IMR-90 (cell line): ENCODE measurements around the gene NSF. TPM values are rescaled to one million over a fixed set of nuclear protein-coding genes. Genes with fewer than 3 reads are reported as not detected.
"Not testable (repeated sequence)": the region's sequence is repeated elsewhere in the genome, so short reads cannot be mapped to it uniquely, and the experiment has no call there.

ENCODE experiments used
- ATAC-seq: fragments of 200-7000 bp; cut with Tn5 transposase; 2 replicates; pipeline ENCODE4 v1.9.1; 2020; ENCODE audit warnings: low read depth, mild to moderate bottlenecking, moderate library complexity
- BruUV-seq: library from RNA; stranded (reverse); fragments of 400-500 nt; replicated peaks from 2 replicates; lab custom pipeline; 2021; lab: Mats Ljungman, UMichigan
- CTCF ChIA-PET: fragments of 300-600 bp; formaldehyde crosslinking; extraction: SDS; loops from one replicate; lab custom pipeline; 2021; ENCODE audit warnings: antibody characterized with exemption; lab: Yijun Ruan, JAX
- POLR2A ChIA-PET: fragments of 300-600 bp; sonication (Branson Sonifier 250); formaldehyde crosslinking; loops from one replicate; lab custom pipeline; 2022; ENCODE audit warnings: antibody characterized with exemption; ENCODE audit not compliant: unreplicated experiment; lab: Charles Lee
- DNase-seq: peaks from one replicate; pipeline ENCODE4 v3.0.0; 2013
- H2AFZ ChIP-seq: replicated peaks from 2 replicates; pipeline ENCODE3; 2013; ENCODE audit warnings: low read length, mild to moderate bottlenecking; ENCODE audit not compliant: poor library complexity
- H2AK5ac ChIP-seq: 2 replicates; pipeline ENCODE4 v1.6.1; 2013; ENCODE audit warnings: low read depth, low read length, inconsistent platforms
- H2AK9ac ChIP-seq: replicated peaks from 2 replicates; pipeline ENCODE3; 2013; ENCODE audit warnings: mild to moderate bottlenecking, low read depth, low read length, moderate library complexity; ENCODE audit not compliant: poor library complexity
- H2BK120ac ChIP-seq: 2 replicates; pipeline ENCODE4 v1.6.1; 2013; ENCODE audit warnings: low read depth, low read length, inconsistent platforms
- H2BK15ac ChIP-seq: 3 replicates; pipeline ENCODE4 v1.6.1; 2013; ENCODE audit warnings: low read depth, low read length, inconsistent platforms
- H2BK20ac ChIP-seq: 2 replicates; pipeline ENCODE4 v1.6.1; 2013; ENCODE audit warnings: low read depth, mild to moderate bottlenecking, inconsistent platforms, low read length, moderate library complexity
- H2BK5ac ChIP-seq: 2 replicates; pipeline ENCODE4 v1.6.1; 2013; ENCODE audit warnings: mild to moderate bottlenecking, low read depth, low read length, inconsistent platforms; ENCODE audit not compliant: poor library complexity, severe bottlenecking
- H3K14ac ChIP-seq: replicated peaks from 2 replicates; pipeline ENCODE4 v1.6.1; 2013; ENCODE audit warnings: low read depth, low read length, inconsistent platforms
- H3K18ac ChIP-seq: 2 replicates; pipeline ENCODE4 v1.6.1; 2013; ENCODE audit warnings: low read depth, low read length, control low read depth
- H3K23ac ChIP-seq: 2 replicates; pipeline ENCODE4 v1.6.1; 2013; ENCODE audit warnings: low read depth, low read length, inconsistent platforms
- H3K27ac ChIP-seq: 2 replicates; pipeline ENCODE4 v1.5.1; 2013; ENCODE audit warnings: mild to moderate bottlenecking, control low read depth, low read length; ENCODE audit not compliant: insufficient read depth
- H3K27me3 ChIP-seq: 2 replicates; pipeline ENCODE4 v1.6.1; 2013; ENCODE audit warnings: low read length; ENCODE audit not compliant: control insufficient read depth, insufficient read depth
- H3K36me3 ChIP-seq: 2 replicates; pipeline ENCODE4 v1.6.1; 2013; ENCODE audit warnings: low read length, mixed read lengths; ENCODE audit not compliant: control insufficient read depth, insufficient read depth
- H3K4ac ChIP-seq: 2 replicates; pipeline ENCODE4 v1.6.1; 2013; ENCODE audit warnings: low read depth, low read length, inconsistent platforms
- H3K4me1 ChIP-seq: 2 replicates; pipeline ENCODE4 v1.6.1; 2013; ENCODE audit warnings: low read length, mixed read lengths; ENCODE audit not compliant: control insufficient read depth, insufficient read depth
- H3K4me2 ChIP-seq: 2 replicates; pipeline ENCODE4 v1.6.1; 2013; ENCODE audit warnings: low read depth, mild to moderate bottlenecking, control low read depth, low read length, moderate library complexity
- H3K4me3 ChIP-seq: 2 replicates; pipeline ENCODE4 v1.5.1; 2013; ENCODE audit warnings: low read depth, mild to moderate bottlenecking, control low read depth, low read length, moderate library complexity; ENCODE audit not compliant: insufficient read depth
- H3K56ac ChIP-seq: 2 replicates; pipeline ENCODE4 v1.6.1; 2013; ENCODE audit warnings: low read length, inconsistent platforms; ENCODE audit not compliant: insufficient read depth; ENCODE audit errors: extremely low read depth
- H3K79me1 ChIP-seq, 2 experiments: 2 replicates each; pipeline ENCODE4 v1.6.1; 2013; ENCODE audit warnings: low read length in 2 of 2, inconsistent platforms in 1 of 2, low read depth in 1 of 2
- H3K9ac ChIP-seq: 2 replicates; pipeline ENCODE4 v1.6.1; 2013; ENCODE audit warnings: low read depth, low read length, control low read depth
- H3K9me1 ChIP-seq: 2 replicates; pipeline ENCODE4 v1.6.1; 2013; ENCODE audit warnings: low read length, inconsistent platforms; ENCODE audit not compliant: insufficient read depth
- H3K9me3 ChIP-seq: 2 replicates; pipeline ENCODE4 v1.6.1; 2013; ENCODE audit warnings: low read length; ENCODE audit not compliant: control insufficient read depth, insufficient read depth
- H4K20me1 ChIP-seq: 2 replicates; pipeline ENCODE4 v1.6.1; 2013; ENCODE audit warnings: low read length, inconsistent platforms; ENCODE audit not compliant: insufficient read depth
- H4K5ac ChIP-seq: 2 replicates; pipeline ENCODE4 v1.6.1; 2013; ENCODE audit warnings: mild to moderate bottlenecking, low read depth, low read length, control low read depth
- H4K8ac ChIP-seq, 2 experiments: 2 replicates each; pipeline ENCODE4 v1.6.1; 2013; ENCODE audit warnings: low read depth in 2 of 2, low read length in 2 of 2, control low read depth in 1 of 2, inconsistent platforms in 1 of 2
- H4K91ac ChIP-seq: 2 replicates; pipeline ENCODE4 v1.6.1; 2013; ENCODE audit warnings: low read depth, low read length, inconsistent platforms; ENCODE audit not compliant: insufficient read depth
- WGBS, 2 experiments: methylation state at CpG; one replicate each; pipeline versions ENCODE4 v1.1.5 to v1.1.7; 2013; ENCODE audit warnings: missing lambda C conversion rate in 2 of 2; ENCODE audit not compliant: insufficient read length in 1 of 2; ENCODE audit errors: extremely low coverage in 2 of 2; 5-methylcytosine and 5-hydroxymethylcytosine counted together
- dilution Hi-C: fragments of 300-500 bp; cut with HindIII; formaldehyde crosslinking; loops from one replicate; pipeline ENCODE4 v1.14.3; 2018; ENCODE audit warnings: low sequenced_read_pairs; ENCODE audit not compliant: unreplicated experiment
- in situ Hi-C: fragments of 300-500 bp; cut with MboI; formaldehyde crosslinking; loops from 3 replicates; pipeline ENCODE4 v1.14.3; 2019; ENCODE audit warnings: low sequenced_read_pairs, inconsistent platforms, mixed read lengths
- intact Hi-C: fragments of 100-400 bp; cut with micrococcal nuclease; formaldehyde crosslinking; loops from 2 replicates; pipeline ENCODE4 v1.10.0; 2022
- polyA plus RNA-seq, 3 experiments: library from polyadenylated mRNA; depleted of rRNA; stranded (reverse); fragments of >200 nt; gene quantifications; 2 replicates each; pipeline ENCODE4 v1.2.3, GENCODE V29; 2012; ENCODE audit warnings: low replicate concordance in 1 of 3
- total RNA-seq: library from RNA; depleted of rRNA; stranded (reverse); fragments of >200 nt; gene quantifications from 2 replicates; pipeline ENCODE4 v1.2.3, GENCODE V29; 2012

Gene NSF
- total and polyA plus RNA-seq, 2 of the 4 experiments (the other 2 are of a cell fraction), result 38.9 to 110 TPM

- POLR2A ChIA-PET, H3K4ac ChIP-seq, intact Hi-C loops, dilution Hi-C loops, DNase-seq, H4K8ac ChIP-seq, H3K18ac ChIP-seq, H3K4me3 ChIP-seq, H2BK20ac ChIP-seq, H3K23ac ChIP-seq, H3K4me2 ChIP-seq, H2BK15ac ChIP-seq, H2BK5ac ChIP-seq, H2AK5ac ChIP-seq, H3K56ac ChIP-seq, H3K9me3 ChIP-seq, H3K14ac ChIP-seq, H4K5ac ChIP-seq, H4K91ac ChIP-seq, ATAC-seq, H3K27ac ChIP-seq, H3K79me1 ChIP-seq, H4K20me1 ChIP-seq, H3K4me1 ChIP-seq, H2AFZ ChIP-seq, H2AK9ac ChIP-seq, BruUV-seq, H3K36me3 ChIP-seq, CTCF ChIA-PET, H3K9me1 ChIP-seq, in situ Hi-C loops, H3K27me3 ChIP-seq, H2BK120ac ChIP-seq, H3K9ac ChIP-seq: not testable (repeated sequence)
These were observed 87.3 kb downstream of the NSF start for GRCh38 chr17:46677819-46678218.

- H3K4ac ChIP-seq, H4K5ac ChIP-seq, H2AK9ac ChIP-seq, H3K79me1 ChIP-seq, CTCF ChIA-PET, H3K27me3 ChIP-seq, H2BK120ac ChIP-seq, H3K9me3 ChIP-seq, H3K27ac ChIP-seq, intact Hi-C loops, H3K4me1 ChIP-seq, H2BK5ac ChIP-seq, POLR2A ChIA-PET, H3K4me3 ChIP-seq, H4K8ac ChIP-seq, H2AFZ ChIP-seq, H3K56ac ChIP-seq, BruUV-seq, DNase-seq, H3K23ac ChIP-seq, H2BK20ac ChIP-seq, H4K20me1 ChIP-seq, H4K91ac ChIP-seq, H2AK5ac ChIP-seq, H3K9ac ChIP-seq, in situ Hi-C loops, dilution Hi-C loops, H3K4me2 ChIP-seq, H3K18ac ChIP-seq, H3K9me1 ChIP-seq, H3K14ac ChIP-seq, H3K36me3 ChIP-seq, H2BK15ac ChIP-seq, ATAC-seq: not testable (repeated sequence)
- no CpG with 5 or more reads among the region's 2 CpGs for WGBS, 2 experiments
These were observed 93.2 kb downstream of the NSF start for GRCh38 chr17:46683653-46684052.
